Esophagus squamous epithelium (tissue), 5 donors: ENCODE measurements around the gene KIF26B. TPM values are rescaled to one million over a fixed set of nuclear protein-coding genes. Genes with fewer than 3 reads are reported as not detected.
"Not testable (repeated sequence)": the region's sequence is repeated elsewhere in the genome, so short reads cannot be mapped to it uniquely, and the experiment has no call there.

Experiments used
- DNase-seq: peaks from one replicate; lab custom pipeline; 2025; lab: John Stamatoyannopoulos, UW
- H3K27ac ChIP-seq, 4 donors: fragments of 200-600 bp; sonication (generic); one replicate each; pipeline ENCODE4 v1.5.1; 2016 to 2019; ENCODE audit warnings: mild to moderate bottlenecking in 1 of 4
- H3K27me3 ChIP-seq, 4 donors: fragments of 200-600 bp; sonication (generic); 1 replicate in 3 of 4; 2 replicates in 1 of 4; pipeline versions ENCODE4 v1.5.1 to v1.6.0; 2017 to 2021; ENCODE audit warnings: antibody characterized with exemption in 1 of 4
- H3K36me3 ChIP-seq, 3 donors: fragments of 200-600 bp; sonication (generic); one replicate each; pipeline ENCODE4 v1.5.1; 2016 to 2019
- H3K4me1 ChIP-seq, 3 donors: fragments of 200-600 bp; sonication (generic); one replicate each; pipeline ENCODE4 v1.5.1; 2017 to 2019
- H3K4me3 ChIP-seq, 4 donors: fragments of 200-600 bp; sonication (generic); 1 replicate in 3 of 4; 2 replicates in 1 of 4; pipeline ENCODE4 v1.5.1; 2016 to 2019; ENCODE audit warnings: mild to moderate bottlenecking in 2 of 4, moderate library complexity in 1 of 4
- H3K9me3 ChIP-seq, 3 donors: fragments of 200-600 bp; sonication (generic); one replicate each; pipeline ENCODE4 v1.5.1; 2016 to 2019
- POLR2A ChIP-seq, 4 donors: fragments of 450-650 bp; IDR thresholded peaks; one replicate each; pipeline ENCODE4 v1.6.1; 2017; ENCODE audit warnings: antibody characterized with exemption in 4 of 4, mild to moderate bottlenecking in 4 of 4, moderate library complexity in 3 of 4
- WGBS, 2 donors: methylation state at CpG; one replicate each; pipeline ENCODE4 v1.1.5; 2018; 5-methylcytosine and 5-hydroxymethylcytosine counted together
- intact Hi-C: fragments of 100-400 bp; cut with DNase I; formaldehyde crosslinking; loops from one replicate; pipeline ENCODE4 v1.15.0; 2022
- total RNA-seq, 4 donors: library from RNA; depleted of rRNA; stranded (reverse); fragments of >200 nt; gene quantifications; one replicate each; pipeline ENCODE4 v1.1.0, GENCODE V29; 2016
- TF ChIP-seq, protein P1 (sequence below), 6 experiments: fragments of 450-650 bp in 4 of 6; fragments of 200-600 bp in 2 of 6; sonication (generic) in 2 of 6; IDR thresholded peaks; one replicate each; pipeline ENCODE4 v1.5.1; 2016 to 2019; ENCODE audit warnings: antibody characterized with exemption in 6 of 6, mild to moderate bottlenecking in 4 of 6, moderate library complexity in 4 of 6
- donor health status: DM: yes; HTN: yes; CAD: no.

KIF26B gene
- total RNA-seq, 4 donors from 2014 or later: 0.23 to 2.7 (median 1.0) TPM

DNA sequence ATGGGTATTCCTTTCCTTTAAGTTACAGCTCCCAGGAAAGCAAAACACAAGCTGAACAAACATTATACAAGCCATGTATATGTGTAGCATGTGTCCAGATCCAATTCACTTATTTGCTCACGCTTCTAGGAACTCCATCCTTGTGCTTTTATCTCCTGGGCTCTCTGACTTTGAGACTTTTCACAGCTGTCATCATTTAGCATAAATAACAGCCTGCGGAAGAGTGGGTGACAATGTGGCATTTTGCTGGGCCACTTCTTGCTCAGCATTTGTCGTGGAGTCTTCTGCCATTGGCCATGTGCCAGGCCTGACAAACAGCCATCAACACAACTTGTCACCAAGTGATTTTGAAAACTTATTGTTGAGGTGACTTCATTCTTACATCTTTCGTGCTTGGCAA, 164.3 kb downstream of the KIF26B start:
- no peak for DNase-seq
- intact Hi-C loops: no loop called here
- no peak overlapping the region for H3K27ac ChIP-seq
- H3K9me3 ChIP-seq: no peaks in the 10 kb centered on the region
- WGBS, 2 donors: 63 to 71% methylated on average over 4 of the region's 4 CpGs
- H3K36me3 ChIP-seq: no peaks in the 10 kb centered on the region
- TF ChIP-seq POLR2A (IDR thresholded peaks at IDR 0.05): no peak
- TF ChIP-seq, protein P1, sequence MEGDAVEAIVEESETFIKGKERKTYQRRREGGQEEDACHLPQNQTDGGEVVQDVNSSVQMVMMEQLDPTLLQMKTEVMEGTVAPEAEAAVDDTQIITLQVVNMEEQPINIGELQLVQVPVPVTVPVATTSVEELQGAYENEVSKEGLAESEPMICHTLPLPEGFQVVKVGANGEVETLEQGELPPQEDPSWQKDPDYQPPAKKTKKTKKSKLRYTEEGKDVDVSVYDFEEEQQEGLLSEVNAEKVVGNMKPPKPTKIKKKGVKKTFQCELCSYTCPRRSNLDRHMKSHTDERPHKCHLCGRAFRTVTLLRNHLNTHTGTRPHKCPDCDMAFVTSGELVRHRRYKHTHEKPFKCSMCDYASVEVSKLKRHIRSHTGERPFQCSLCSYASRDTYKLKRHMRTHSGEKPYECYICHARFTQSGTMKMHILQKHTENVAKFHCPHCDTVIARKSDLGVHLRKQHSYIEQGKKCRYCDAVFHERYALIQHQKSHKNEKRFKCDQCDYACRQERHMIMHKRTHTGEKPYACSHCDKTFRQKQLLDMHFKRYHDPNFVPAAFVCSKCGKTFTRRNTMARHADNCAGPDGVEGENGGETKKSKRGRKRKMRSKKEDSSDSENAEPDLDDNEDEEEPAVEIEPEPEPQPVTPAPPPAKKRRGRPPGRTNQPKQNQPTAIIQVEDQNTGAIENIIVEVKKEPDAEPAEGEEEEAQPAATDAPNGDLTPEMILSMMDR (IDR thresholded peaks at IDR 0.05): no peak
- H3K27me3 ChIP-seq: no peaks in the 10 kb centered on the region
- no peaks in the 10 kb centered on the region for H3K4me1 ChIP-seq
- no peak overlapping the region for H3K4me3 ChIP-seq

DNA sequence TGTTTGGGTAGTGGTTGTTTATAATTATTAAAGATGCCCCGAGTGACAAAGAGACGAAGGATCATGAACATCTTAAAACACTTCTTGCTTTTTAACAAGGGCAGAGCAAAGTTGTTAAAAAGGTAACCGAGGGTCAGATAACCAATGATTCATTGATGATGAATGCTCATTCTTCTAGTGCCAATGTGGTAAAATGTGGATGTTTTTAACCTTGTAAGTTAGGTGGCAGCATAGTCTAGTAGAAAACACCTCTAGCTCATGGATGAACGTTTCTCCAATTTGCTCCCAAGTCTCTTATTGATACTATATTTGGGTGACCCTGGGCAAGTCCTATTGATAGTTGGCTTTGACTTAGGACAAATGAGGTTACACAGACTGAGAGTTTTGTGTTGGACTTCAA, 167.9 kb downstream of the KIF26B start:
- WGBS, 2 donors: 42 to 45% methylated on average over 4 of the region's 4 CpGs
- H3K4me3 ChIP-seq: no peak overlapping the region
- H3K9me3 ChIP-seq: no peaks in the 10 kb centered on the region
- DNase-seq: no peak
- TF ChIP-seq POLR2A (IDR thresholded peaks at IDR 0.05): no peak
- TF ChIP-seq, protein P1 (IDR thresholded peaks at IDR 0.05): no peak
- intact Hi-C loops: no loop called here
- H3K4me1 ChIP-seq: no peaks in the 10 kb centered on the region
- H3K27me3 ChIP-seq: no peaks in the 10 kb centered on the region
- H3K36me3 ChIP-seq: no peaks in the 10 kb centered on the region
- H3K27ac ChIP-seq: no peak overlapping the region

DNA sequence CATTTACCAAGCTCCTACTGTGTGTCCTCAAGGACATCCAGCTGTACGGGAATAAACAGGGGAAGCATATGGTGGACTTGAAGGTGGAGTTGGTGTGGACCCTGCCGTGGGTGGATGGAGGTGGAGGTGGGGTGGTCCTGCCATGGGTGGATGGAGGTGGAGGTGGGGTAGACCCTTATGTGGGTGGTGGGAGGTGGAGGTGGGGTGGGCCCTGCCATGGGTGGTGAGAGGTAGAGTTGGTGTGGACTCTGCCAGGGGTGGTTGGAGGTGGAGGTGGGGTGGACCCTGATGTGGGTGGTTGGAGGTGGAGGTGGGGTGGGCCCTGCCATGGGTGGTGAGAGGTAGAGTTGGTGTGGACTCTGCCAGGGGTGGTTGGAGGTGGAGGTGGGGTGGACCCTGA, 169.0 kb downstream of the KIF26B start:
- H3K4me3 ChIP-seq, H3K9me3 ChIP-seq, H3K4me1 ChIP-seq, H3K36me3 ChIP-seq, DNase-seq, H3K27ac ChIP-seq, H3K27me3 ChIP-seq, intact Hi-C loops: not testable (repeated sequence)
- 85 to 95% methylated on average over 2 of the region's 2 CpGs for WGBS, 2 donors

DNA sequence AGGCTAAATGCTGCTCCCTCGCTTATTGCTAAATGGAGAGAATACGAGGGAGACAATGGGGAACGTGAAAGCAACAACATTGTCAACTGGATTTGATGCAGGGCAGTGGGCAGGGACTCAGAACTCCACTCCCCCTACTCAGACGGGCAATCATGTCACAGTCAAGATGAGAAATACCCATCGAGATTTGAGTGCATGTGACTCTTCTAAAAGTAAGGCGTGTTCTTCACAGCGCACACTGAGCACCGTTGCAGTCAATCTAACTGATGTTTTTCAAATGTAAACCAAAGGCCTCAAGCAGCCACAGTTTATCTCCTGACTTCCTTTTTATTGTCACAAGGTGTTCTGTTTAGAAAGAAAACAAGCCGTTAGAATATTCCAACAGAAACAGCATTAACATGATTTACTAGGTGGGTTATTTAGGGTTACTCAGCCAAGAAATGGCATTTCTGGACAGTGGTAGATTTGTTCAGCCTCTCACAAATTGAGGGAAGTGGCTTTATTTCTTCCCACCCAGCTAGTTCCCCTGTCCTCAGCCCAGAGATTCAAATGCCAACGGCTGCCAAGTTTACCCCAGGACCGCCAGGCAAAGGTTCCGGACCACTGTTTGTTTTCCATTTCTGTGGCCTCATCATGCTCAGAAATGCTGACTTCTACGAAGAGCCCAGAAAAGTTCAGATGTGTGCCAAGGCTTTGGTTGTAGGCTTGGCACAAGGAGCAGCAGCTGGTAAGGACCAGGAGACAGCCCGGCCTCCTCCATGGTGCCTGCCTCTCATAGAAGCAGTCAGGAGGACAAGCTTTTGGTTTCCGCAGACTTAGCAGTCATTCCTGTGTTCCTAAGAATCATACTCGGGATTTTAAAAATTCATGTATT, 171.4 kb downstream of the KIF26B start:
- TF ChIP-seq POLR2A (IDR thresholded peaks at IDR 0.05): no peak
- TF ChIP-seq, protein P1 (IDR thresholded peaks at IDR 0.05): no peak
- 82 to 85% methylated on average over 15 of the region's 16 CpGs for WGBS, 2 donors
- Histone ChIP-seq H3K36me3 (no peaks in the 10 kb centered on the region), H3K4me3 (no peak overlapping the region), H3K9me3 (no peaks in the 10 kb centered on the region), H3K27ac (no peak overlapping the region), H3K4me1 (no peaks in the 10 kb centered on the region), H3K27me3 (no peaks in the 10 kb centered on the region)
- intact Hi-C loops: no loop called here
- DNase-seq: no peak

DNA sequence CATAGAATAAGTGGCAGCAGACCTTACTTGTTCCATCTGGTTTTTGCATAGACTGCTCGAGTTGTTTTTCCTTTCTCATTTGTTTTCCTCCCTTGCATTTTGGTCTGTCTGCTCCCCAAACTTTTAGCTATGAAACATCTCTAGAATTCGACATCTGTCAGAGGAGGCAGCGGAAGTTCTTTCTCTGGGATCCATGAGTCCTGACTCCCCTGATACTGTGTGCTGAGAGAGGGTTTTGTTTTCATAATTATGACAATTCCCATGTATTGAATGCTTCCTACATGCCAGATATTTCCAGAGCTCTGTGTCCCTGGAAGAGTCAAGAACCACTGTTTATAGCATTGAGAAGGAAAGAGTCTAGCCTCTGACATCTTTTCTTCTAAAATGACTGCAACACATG, 172.6 kb downstream of the KIF26B start:
- TF ChIP-seq, protein P1 (IDR thresholded peaks at IDR 0.05): no peak
- no peak for TF ChIP-seq POLR2A (IDR thresholded peaks at IDR 0.05)
- Histone ChIP-seq H3K9me3 (no peaks in the 10 kb centered on the region), H3K4me3 (no peak overlapping the region), H3K36me3 (no peaks in the 10 kb centered on the region), H3K27ac (no peak overlapping the region), H3K27me3 (no peaks in the 10 kb centered on the region), H3K4me1 (no peaks in the 10 kb centered on the region)
- whole genome bisulfite sequencing, 2 donors: 63 to 70% methylated on average over 3 of the region's 3 CpGs
- intact Hi-C loops: no loop called here
- no peak for DNase-seq
